ENCODE results near the gene SLC44A1.

DNA sequence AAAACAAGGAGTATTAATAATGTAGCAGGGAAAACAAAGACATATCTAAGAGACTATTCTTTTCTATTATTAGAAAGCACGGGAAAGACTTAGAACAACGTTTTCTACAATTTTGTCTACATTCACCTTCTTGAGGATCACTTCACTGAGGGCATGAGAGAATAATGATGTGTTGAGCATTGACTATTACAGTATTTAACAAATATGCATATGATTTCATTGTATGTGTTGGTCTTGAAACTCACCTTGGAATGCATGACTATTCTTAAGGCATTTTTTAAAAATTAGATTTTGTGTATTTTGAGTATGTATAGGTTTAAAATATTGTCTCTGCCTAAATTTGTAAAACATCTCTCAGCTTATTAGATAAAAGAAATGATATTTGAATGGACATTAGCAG is 204.6 kb downstream of the SLC44A1 start:
- TF ChIP-seq CTCF (IDR thresholded peaks at IDR 0.05) (no peak), POLR2A (IDR thresholded peaks at IDR 0.05) (no peak)
